Stimulated activated naive CD8-positive, alpha-beta T cell treated with anti-CD3 and anti-CD28 coated beads, Interleukin-15, amount 100 ng/mL, for 72 hours (primary cell): ENCODE data around the gene GPR156.
"Not testable (repeated sequence)": the region's sequence is repeated elsewhere in the genome, so short reads cannot be mapped to it uniquely, and the experiment has no call there.

Source experiments
- ATAC-seq: fragments of 150-1000 bp; cut with Tn5 transposase; 2 replicates; pipeline ENCODE4 v1.10.0; 2021; ENCODE audit warnings: mild to moderate bottlenecking, moderate library complexity
- DNase-seq, 2 donors: peaks; one replicate each; pipeline ENCODE4 v3.0.0; 2021 to 2022
- H3K27ac Mint-ChIP-seq, 2 donors: one replicate each; pipeline ENCODE4 v1.8.0; 2022; ENCODE audit warnings: mild to moderate bottlenecking in 2 of 2, mixed read lengths in 2 of 2, moderate library complexity in 2 of 2
- H3K27me3 Mint-ChIP-seq: one replicate; pipeline ENCODE4 v1.8.0; 2022; ENCODE audit warnings: mixed read lengths
- H3K4me1 Mint-ChIP-seq: one replicate; pipeline ENCODE4 v1.8.0; 2022; ENCODE audit warnings: mild to moderate bottlenecking, mixed read lengths
- H3K4me3 Mint-ChIP-seq, 2 donors: one replicate each; pipeline ENCODE4 v1.8.0; 2022; ENCODE audit warnings: mild to moderate bottlenecking in 2 of 2, mixed read lengths in 2 of 2, moderate library complexity in 1 of 2
- H3K9me3 Mint-ChIP-seq, 2 donors: one replicate each; pipeline ENCODE4 v1.8.0; 2022; ENCODE audit warnings: mixed read lengths in 2 of 2

GPR156 gene

GRCh38 chr3:120163026-120163425 is 122.0 kb downstream of the GPR156 start:
- ATAC-seq (no peak), DNase-seq (no peak)
- Mint-ChIP-seq H3K4me3 (no peak overlapping the region), H3K27me3 (peaks cover 7% of the 10 kb centered on the region), H3K4me1 (peaks cover 8% of the 10 kb centered on the region), H3K9me3 (no peaks in the 10 kb centered on the region), H3K27ac (no peak overlapping the region)

- Mint-ChIP-seq H3K4me1 (peaks cover 8% of the 10 kb centered on the region), H3K27me3 (peaks cover 7% of the 10 kb centered on the region), H3K4me3 (no peak overlapping the region), H3K9me3 (no peaks in the 10 kb centered on the region), H3K27ac (no peak overlapping the region)
- DNase-seq (no peak), ATAC-seq (no peak)
These were observed 122.6 kb downstream of the GPR156 start for GRCh38 chr3:120162400-120162799.

- DNase-seq (no peak), ATAC-seq (no peak)
- H3K9me3 Mint-ChIP-seq, result no peaks in the 10 kb centered on the region
- peaks cover 7% of the 10 kb centered on the region for H3K27me3 Mint-ChIP-seq
- H3K4me3 Mint-ChIP-seq, result no peak overlapping the region
- peak overlapping the region in 1 of 2 donors; percentile 65 for H3K27ac Mint-ChIP-seq
- H3K4me1 Mint-ChIP-seq, result peaks cover 8% of the 10 kb centered on the region
These were observed 123.1 kb downstream of the GPR156 start for GRCh38 chr3:120161902-120162301.

- peaks cover 7% of the 10 kb centered on the region for H3K27me3 Mint-ChIP-seq
- ATAC-seq (peak; percentile 64), DNase-seq (peak in 1 of 2 donors; percentile 17)
- H3K4me1 Mint-ChIP-seq, result peaks cover 8% of the 10 kb centered on the region
- H3K4me3 Mint-ChIP-seq, result no peak overlapping the region
- H3K9me3 Mint-ChIP-seq, result peaks cover 11 to 13% of the 10 kb centered on the region in 2 donors
- H3K27ac Mint-ChIP-seq, result peak overlapping the region; percentile 59 to 89
These were observed 125.0 kb downstream of the GPR156 start for GRCh38 chr3:120160050-120160449.

GRCh38 chr3:120157681-120158080 is 127.3 kb downstream of the GPR156 start:
- no peaks in the 10 kb centered on the region for H3K27me3 Mint-ChIP-seq
- ATAC-seq, result no peak
- H3K4me1 Mint-ChIP-seq, result peaks cover 16% of the 10 kb centered on the region
- no peak overlapping the region for H3K27ac Mint-ChIP-seq
- H3K4me3 Mint-ChIP-seq, result no peak overlapping the region
- peaks cover 18 to 24% of the 10 kb centered on the region in 2 donors for H3K9me3 Mint-ChIP-seq
- no peak for DNase-seq

GRCh38 chr3:120157113-120157512 is 127.9 kb downstream of the GPR156 start:
- H3K4me1 Mint-ChIP-seq, result peaks cover 19% of the 10 kb centered on the region
- H3K4me3 Mint-ChIP-seq, result no peak overlapping the region
- H3K9me3 Mint-ChIP-seq, result peaks cover 18 to 24% of the 10 kb centered on the region in 2 donors
- DNase-seq, result no peak
- H3K27me3 Mint-ChIP-seq, result no peaks in the 10 kb centered on the region
- H3K27ac Mint-ChIP-seq, result peak overlapping the region in 1 of 2 donors; percentile 63
- no peak for ATAC-seq

- Mint-ChIP-seq H3K4me1 (peaks cover 19% of the 10 kb centered on the region), H3K9me3 (peaks cover 18 to 24% of the 10 kb centered on the region in 2 donors), H3K4me3 (no peak overlapping the region), H3K27me3 (no peaks in the 10 kb centered on the region), H3K27ac (no peak overlapping the region)
- DNase-seq, result no peak
- ATAC-seq, result no peak
These were observed 128.3 kb downstream of the GPR156 start for GRCh38 chr3:120156699-120157098.

- not testable (repeated sequence) for DNase-seq, ATAC-seq, H3K27me3 Mint-ChIP-seq, H3K4me3 Mint-ChIP-seq
- Mint-ChIP-seq H3K9me3 (peaks cover 18 to 24% of the 10 kb centered on the region in 2 donors), H3K4me1 (peaks cover 19% of the 10 kb centered on the region), H3K27ac (peak overlapping the region in 1 of 2 donors; percentile 29)
These were observed 129.3 kb downstream of the GPR156 start for GRCh38 chr3:120155694-120156093.

- ATAC-seq (no peak), DNase-seq (no peak)
- H3K9me3 Mint-ChIP-seq, result peaks cover 18 to 24% of the 10 kb centered on the region in 2 donors
- peaks cover 19% of the 10 kb centered on the region for H3K4me1 Mint-ChIP-seq
- no peak overlapping the region for H3K4me3 Mint-ChIP-seq
- H3K27me3 Mint-ChIP-seq, result no peaks in the 10 kb centered on the region
- H3K27ac Mint-ChIP-seq, result no peak overlapping the region
These were observed 129.9 kb downstream of the GPR156 start for GRCh38 chr3:120155108-120155507.

GRCh38 chr3:120153294-120153693 is 131.7 kb downstream of the GPR156 start:
- Mint-ChIP-seq H3K4me3 (no peak overlapping the region), H3K27me3 (no peaks in the 10 kb centered on the region), H3K4me1 (peaks cover 17% of the 10 kb centered on the region), H3K9me3 (peaks cover 18 to 24% of the 10 kb centered on the region in 2 donors), H3K27ac (peak overlapping the region in 1 of 2 donors; percentile 44)
- no peak for DNase-seq
- no peak for ATAC-seq

GRCh38 chr3:120151791-120152190 is 133.2 kb downstream of the GPR156 start:
- DNase-seq (no peak), ATAC-seq (no peak)
- H3K27ac Mint-ChIP-seq, result no peak overlapping the region
- H3K4me3 Mint-ChIP-seq, result no peak overlapping the region
- peaks cover 18 to 24% of the 10 kb centered on the region in 2 donors for H3K9me3 Mint-ChIP-seq
- H3K27me3 Mint-ChIP-seq, result no peaks in the 10 kb centered on the region
- peaks cover 29% of the 10 kb centered on the region for H3K4me1 Mint-ChIP-seq

- Mint-ChIP-seq H3K4me1 (peaks cover 46% of the 10 kb centered on the region), H3K4me3 (no peak overlapping the region), H3K27me3 (no peaks in the 10 kb centered on the region), H3K27ac (peak overlapping the region in 1 of 2 donors; percentile 4), H3K9me3 (no peaks in the 10 kb centered on the region)
- no peak for ATAC-seq
- no peak for DNase-seq
These were observed 136.7 kb downstream of the GPR156 start for GRCh38 chr3:120148187-120148949.

- Mint-ChIP-seq H3K27ac (no peak overlapping the region), H3K9me3 (no peaks in the 10 kb centered on the region), H3K4me3 (no peak overlapping the region), H3K27me3 (no peaks in the 10 kb centered on the region), H3K4me1 (peaks cover 37% of the 10 kb centered on the region)
- DNase-seq, result peak; percentile 33 to 45
- peak; percentile 72 for ATAC-seq
These were observed 137.8 kb downstream of the GPR156 start for GRCh38 chr3:120147072-120147871.

GRCh38 chr3:120145542-120146285 is 139.3 kb downstream of the GPR156 start:
- ATAC-seq (peak; percentile 91), DNase-seq (peak; percentile 23 to 27)
- Mint-ChIP-seq H3K4me3 (no peak overlapping the region), H3K27ac (no peak overlapping the region), H3K27me3 (no peaks in the 10 kb centered on the region), H3K9me3 (no peaks in the 10 kb centered on the region), H3K4me1 (peaks cover 37% of the 10 kb centered on the region)

- DNase-seq (no peak), ATAC-seq (no peak)
- Mint-ChIP-seq H3K4me1 (peaks cover 37% of the 10 kb centered on the region), H3K27ac (peak overlapping the region in 1 of 2 donors; percentile 39), H3K4me3 (no peak overlapping the region), H3K9me3 (no peaks in the 10 kb centered on the region), H3K27me3 (no peaks in the 10 kb centered on the region)
These were observed 140.8 kb downstream of the GPR156 start for GRCh38 chr3:120144267-120144666.
